HCT116 (cell line): ENCODE data around the gene SELENON. TPM values are rescaled to one million over a fixed set of nuclear protein-coding genes. Genes with fewer than 3 reads are reported as not detected.

Experiments used
- ATAC-seq: fragments of 200-7000 bp; cut with Tn5 transposase; 2 replicates; pipeline ENCODE4 v1.9.1; 2020; ENCODE audit warnings: mild to moderate bottlenecking, moderate library complexity
- BruUV-seq: library from RNA; stranded (reverse); fragments of 400-500 nt; replicated peaks from 2 replicates; lab custom pipeline; 2021; lab: Mats Ljungman, UMichigan
- CTCF ChIA-PET: fragments of 300-600 bp; sonication (Branson Sonifier 250); formaldehyde crosslinking; loops from one replicate; lab custom pipeline; 2021; ENCODE audit warnings: antibody characterized with exemption; lab: Charles Lee
- POLR2A ChIA-PET: fragments of 300-600, 350-600 bp; sonication (Branson Sonifier 250); formaldehyde crosslinking; loops from one replicate; lab custom pipeline; 2021; ENCODE audit warnings: antibody characterized with exemption; lab: Charles Lee
- RAD21 ChIA-PET, 2 experiments: fragments of 300-600 bp; sonication (Branson Sonifier 250); formaldehyde crosslinking; loops; one replicate each; lab custom pipeline; 2023; ENCODE audit warnings: low total read pairs in 2 of 2; ENCODE audit not compliant: uncharacterized antibody in 2 of 2, unreplicated experiment in 2 of 2, low non-redundant PET in 1 of 2; lab: Charles Lee
- DNase-seq: peaks from one replicate; pipeline ENCODE4 v3.0.0-alpha.2; 2010; ENCODE audit warnings: low read depth, low spot score
- H2AFZ ChIP-seq: fragments of 200-600 bp; shearing (Covaris generic), sonication (generic); 2 replicates; pipeline ENCODE4 v1.6.1; 2017; ENCODE audit warnings: low read depth, mixed run types, mixed read lengths, antibody characterized with exemption, low read length; ENCODE audit not compliant: poor library complexity, severe bottlenecking
- H3K27ac ChIP-seq: 2 replicates; pipeline ENCODE4 v1.5.1; 2012; ENCODE audit warnings: low read depth, low read length
- H3K27me3 ChIP-seq: fragments of 200-600 bp; sonication (generic); 2 replicates; pipeline ENCODE4 v1.6.1; 2016; ENCODE audit warnings: mixed run types, low read length, mixed read lengths; ENCODE audit not compliant: insufficient read depth
- H3K36me3 ChIP-seq, 2 experiments: fragments of 200-500 bp in 1 of 2; fragments of 200-600 bp in 1 of 2; sonication (Bioruptor generic) in 1 of 2; sonication (generic) in 1 of 2; 2 replicates each; pipeline versions ENCODE4 v1.5.1 to v1.6.1; 2014 to 2016; ENCODE audit warnings: low read length in 2 of 2, inconsistent platforms in 1 of 2, mixed read lengths in 1 of 2, mixed run types in 1 of 2; ENCODE audit not compliant: insufficient read depth in 2 of 2, control insufficient read depth in 1 of 2
- H3K4me1 ChIP-seq, 2 experiments: fragments of 200-600 bp in 1 of 2; sonication (generic) in 1 of 2; 2 replicates each; pipeline versions ENCODE4 v1.5.1 to v1.6.1; 2012 to 2017; ENCODE audit warnings: low read length in 2 of 2, inconsistent platforms in 1 of 2, mild to moderate bottlenecking in 1 of 2, mixed read lengths in 1 of 2, mixed run types in 1 of 2, moderate library complexity in 1 of 2; ENCODE audit not compliant: insufficient read depth in 2 of 2, control insufficient read depth in 1 of 2
- H3K4me2 ChIP-seq: fragments of 200-600 bp; sonication (generic); 2 replicates; pipeline ENCODE4 v1.6.1; 2017; ENCODE audit warnings: mixed run types, low read length, mixed read lengths
- H3K4me3 ChIP-seq, 2 experiments: fragments of 200-600 bp in 1 of 2; sonication (generic) in 1 of 2; replicated peaks in 1 of 2; 2 replicates each; pipeline ENCODE4 v1.5.1; 2011 to 2016; ENCODE audit warnings: low read length in 2 of 2, control low read depth in 1 of 2, low read depth in 1 of 2, mild to moderate bottlenecking in 1 of 2, mixed read lengths in 1 of 2, mixed run types in 1 of 2
- H3K79me2 ChIP-seq: fragments of 200-600 bp; sonication (generic); 2 replicates; pipeline ENCODE4 v1.6.1; 2017; ENCODE audit warnings: mild to moderate bottlenecking, mixed run types, low read length, moderate library complexity, mixed read lengths; ENCODE audit not compliant: insufficient read depth
- H3K9ac ChIP-seq: fragments of 200-600 bp; sonication (generic); 2 replicates; pipeline ENCODE4 v1.6.1; 2016; ENCODE audit warnings: low read length, mixed read lengths
- H3K9me2 ChIP-seq: fragments of 200-600 bp; sonication (generic), shearing (Covaris generic); 2 replicates; pipeline ENCODE4 v1.6.1; 2017; ENCODE audit warnings: mixed run types, mild to moderate bottlenecking, moderate library complexity; ENCODE audit not compliant: insufficient read depth
- H3K9me3 ChIP-seq, 2 experiments: fragments of 200-500 bp in 1 of 2; fragments of 200-600 bp in 1 of 2; sonication (Bioruptor generic) in 1 of 2; sonication (generic) in 1 of 2; 2 replicates each; pipeline ENCODE4 v1.6.1; 2014 to 2017; ENCODE audit warnings: low read length in 2 of 2, mixed read lengths in 2 of 2, inconsistent platforms in 1 of 2, low read depth in 1 of 2, mild to moderate bottlenecking in 1 of 2, mixed run types in 1 of 2, moderate library complexity in 1 of 2; ENCODE audit not compliant: control insufficient read depth in 1 of 2, insufficient read depth in 1 of 2
- H4K20me1 ChIP-seq: fragments of 200-600 bp; sonication (generic), shearing (Covaris generic); 2 replicates; pipeline ENCODE4 v1.6.1; 2017; ENCODE audit warnings: mixed run types, mild to moderate bottlenecking, moderate library complexity; ENCODE audit not compliant: insufficient read depth
- CBX3 ChIP-seq: IDR thresholded peaks from 2 replicates; pipeline ENCODE4 v1.6.1; 2012; ENCODE audit warnings: low read depth
- ELF1 ChIP-seq: IDR thresholded peaks from 2 replicates; pipeline ENCODE4 v1.6.1; 2012; ENCODE audit warnings: low read depth, borderline replicate concordance
- EZH2 ChIP-seq: fragments of 200-600 bp; sonication (generic); IDR thresholded peaks from 2 replicates; pipeline ENCODE4 v1.6.1; 2017; ENCODE audit warnings: antibody characterized with exemption, mixed run types
- POLR2AphosphoS5 ChIP-seq: IDR thresholded peaks from 2 replicates; pipeline ENCODE4 v1.6.1; 2011; ENCODE audit warnings: mild to moderate bottlenecking, low read depth, low read length, moderate library complexity
- RAD21 ChIP-seq: IDR thresholded peaks from 2 replicates; pipeline ENCODE4 v1.6.1; 2012; ENCODE audit warnings: low read depth, mild to moderate bottlenecking
- SIN3A ChIP-seq: IDR thresholded peaks from 2 replicates; pipeline ENCODE4 v1.6.1; 2012; ENCODE audit warnings: low read depth
- SP1 ChIP-seq: IDR thresholded peaks from 2 replicates; pipeline ENCODE4 v1.6.1; 2012; ENCODE audit warnings: low read depth
- SRF ChIP-seq: IDR thresholded peaks from 2 replicates; pipeline ENCODE4 v1.6.1; 2012; ENCODE audit warnings: low read depth
- TCF7L2 ChIP-seq: IDR thresholded peaks from 2 replicates; pipeline ENCODE4 v1.7.0; 2011; ENCODE audit warnings: borderline replicate concordance, inconsistent platforms; ENCODE audit not compliant: insufficient read depth, insufficient read length; ENCODE audit errors: extremely low read depth
- intact Hi-C: fragments of 100-400 bp; cut with micrococcal nuclease; formaldehyde crosslinking; loops from 2 replicates; pipeline ENCODE4 v1.10.0; 2022
- total RNA-seq: library from RNA; stranded (reverse); gene quantifications from one replicate; pipeline ENCODE4 v1.2.1, GENCODE V29; 2021; ENCODE audit not compliant: unreplicated experiment
- TF ChIP-seq, protein P1 (sequence below), 3 experiments: fragments of 200-600 bp in 1 of 3; sonication (generic) in 1 of 3; IDR thresholded peaks in 2 of 3; conservative IDR thresholded peaks in 1 of 3; 2 replicates each; pipeline ENCODE4 v1.5.1; 2012 to 2017; ENCODE audit warnings: low read depth in 2 of 3, low read length in 2 of 3, antibody characterized with exemption in 1 of 3, borderline replicate concordance in 1 of 3, control low read depth in 1 of 3, mild to moderate bottlenecking in 1 of 3, mixed read lengths in 1 of 3, mixed run types in 1 of 3, moderate library complexity in 1 of 3; ENCODE audit not compliant: insufficient read depth in 1 of 3
- TF ChIP-seq, protein P2 (sequence below): IDR thresholded peaks from 2 replicates; pipeline ENCODE4 v1.6.1; 2011; ENCODE audit warnings: mild to moderate bottlenecking, low read length, moderate library complexity; ENCODE audit not compliant: insufficient replicate concordance; ENCODE audit errors: extremely low read depth
- TF ChIP-seq, protein P3 (sequence below): IDR thresholded peaks from 2 replicates; pipeline ENCODE4 v1.6.1; 2012
- TF ChIP-seq, protein P4 (sequence below): IDR thresholded peaks from 2 replicates; pipeline ENCODE4 v1.6.1; 2012

SELENON gene
- total RNA-seq, 1 experiment from 2014 or later: 85.1 TPM

DNA sequence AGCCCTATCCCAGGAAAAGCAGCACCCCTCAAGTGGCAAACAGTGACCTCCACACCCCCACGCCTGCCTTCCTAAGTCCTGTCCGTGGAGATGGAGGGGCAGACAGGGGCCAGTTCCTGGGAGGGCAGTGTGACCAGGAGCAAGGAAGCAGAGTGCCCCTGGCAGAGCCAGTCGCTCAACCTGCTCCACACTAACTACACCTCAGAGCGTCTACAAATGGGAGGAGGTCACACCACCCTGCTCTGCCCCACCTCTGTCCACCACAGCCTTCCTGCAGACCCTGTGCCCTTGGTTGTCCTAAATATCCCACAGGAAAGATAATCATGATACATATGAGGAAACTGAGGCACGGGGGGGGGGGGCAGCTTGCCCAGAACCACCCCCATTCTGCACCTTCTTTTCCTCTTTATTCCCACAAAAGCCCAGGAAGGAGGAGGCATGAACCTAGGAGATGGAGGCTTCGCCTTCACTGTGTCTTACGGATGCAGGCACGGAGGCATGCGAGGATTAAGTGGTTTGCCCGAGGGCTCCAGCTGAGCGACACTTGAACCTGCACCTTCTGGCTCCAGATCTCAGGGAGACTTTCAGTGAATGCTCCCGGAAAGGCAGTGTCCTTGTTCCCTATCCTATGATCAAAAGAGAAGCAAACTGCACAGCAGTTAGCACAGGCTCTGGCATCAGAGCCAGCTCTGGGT lies 42.7 kb upstream of the SELENON start:
- H3K9me2 ChIP-seq: no peaks in the 10 kb centered on the region
- intact Hi-C loops: no loop called here
- ChIA-PET POLR2A (no interaction called here), CTCF (interaction anchor here (1.6 kb wide), 1 partner anchor 41 kb away, joined by 4 read pairs; no protein-coding TSS in a partner anchor), RAD21 (no interaction called here)
- no peak for DNase-seq
- no TSS peak for BruUV-seq
- H4K20me1 ChIP-seq: no peaks in the 10 kb centered on the region
- no peaks in the 10 kb centered on the region for H3K4me1 ChIP-seq
- H3K79me2 ChIP-seq: no peaks in the 10 kb centered on the region
- H3K36me3 ChIP-seq: no peaks in the 10 kb centered on the region
- H3K4me2 ChIP-seq: no peak overlapping the region
- TF ChIP-seq SIN3A (no peak), ELF1 (no peak), POLR2AphosphoS5 (no peak), TCF7L2 (no peak), EZH2 (no peak), SRF (no peak), SP1 (no peak), CBX3 (no peak), RAD21 (no peak)
- TF ChIP-seq, protein P1, sequence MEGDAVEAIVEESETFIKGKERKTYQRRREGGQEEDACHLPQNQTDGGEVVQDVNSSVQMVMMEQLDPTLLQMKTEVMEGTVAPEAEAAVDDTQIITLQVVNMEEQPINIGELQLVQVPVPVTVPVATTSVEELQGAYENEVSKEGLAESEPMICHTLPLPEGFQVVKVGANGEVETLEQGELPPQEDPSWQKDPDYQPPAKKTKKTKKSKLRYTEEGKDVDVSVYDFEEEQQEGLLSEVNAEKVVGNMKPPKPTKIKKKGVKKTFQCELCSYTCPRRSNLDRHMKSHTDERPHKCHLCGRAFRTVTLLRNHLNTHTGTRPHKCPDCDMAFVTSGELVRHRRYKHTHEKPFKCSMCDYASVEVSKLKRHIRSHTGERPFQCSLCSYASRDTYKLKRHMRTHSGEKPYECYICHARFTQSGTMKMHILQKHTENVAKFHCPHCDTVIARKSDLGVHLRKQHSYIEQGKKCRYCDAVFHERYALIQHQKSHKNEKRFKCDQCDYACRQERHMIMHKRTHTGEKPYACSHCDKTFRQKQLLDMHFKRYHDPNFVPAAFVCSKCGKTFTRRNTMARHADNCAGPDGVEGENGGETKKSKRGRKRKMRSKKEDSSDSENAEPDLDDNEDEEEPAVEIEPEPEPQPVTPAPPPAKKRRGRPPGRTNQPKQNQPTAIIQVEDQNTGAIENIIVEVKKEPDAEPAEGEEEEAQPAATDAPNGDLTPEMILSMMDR (IDR thresholded peaks at IDR 0.05 in 2 of 3, conservative IDR thresholded peaks at IDR 0.05 in 1 of 3; ENCODE audit: borderline replicate concordance in 1 of 3, insufficient read depth in 1 of 3, low read depth in 2 of 3, low read length in 2 of 3): no peak
- TF ChIP-seq, protein P2, sequence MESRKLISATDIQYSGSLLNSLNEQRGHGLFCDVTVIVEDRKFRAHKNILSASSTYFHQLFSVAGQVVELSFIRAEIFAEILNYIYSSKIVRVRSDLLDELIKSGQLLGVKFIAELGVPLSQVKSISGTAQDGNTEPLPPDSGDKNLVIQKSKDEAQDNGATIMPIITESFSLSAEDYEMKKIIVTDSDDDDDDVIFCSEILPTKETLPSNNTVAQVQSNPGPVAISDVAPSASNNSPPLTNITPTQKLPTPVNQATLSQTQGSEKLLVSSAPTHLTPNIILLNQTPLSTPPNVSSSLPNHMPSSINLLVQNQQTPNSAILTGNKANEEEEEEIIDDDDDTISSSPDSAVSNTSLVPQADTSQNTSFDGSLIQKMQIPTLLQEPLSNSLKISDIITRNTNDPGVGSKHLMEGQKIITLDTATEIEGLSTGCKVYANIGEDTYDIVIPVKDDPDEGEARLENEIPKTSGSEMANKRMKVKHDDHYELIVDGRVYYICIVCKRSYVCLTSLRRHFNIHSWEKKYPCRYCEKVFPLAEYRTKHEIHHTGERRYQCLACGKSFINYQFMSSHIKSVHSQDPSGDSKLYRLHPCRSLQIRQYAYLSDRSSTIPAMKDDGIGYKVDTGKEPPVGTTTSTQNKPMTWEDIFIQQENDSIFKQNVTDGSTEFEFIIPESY: no peak
- TF ChIP-seq, protein P3, sequence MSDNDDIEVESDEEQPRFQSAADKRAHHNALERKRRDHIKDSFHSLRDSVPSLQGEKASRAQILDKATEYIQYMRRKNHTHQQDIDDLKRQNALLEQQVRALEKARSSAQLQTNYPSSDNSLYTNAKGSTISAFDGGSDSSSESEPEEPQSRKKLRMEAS: no peak
- TF ChIP-seq, protein P4, sequence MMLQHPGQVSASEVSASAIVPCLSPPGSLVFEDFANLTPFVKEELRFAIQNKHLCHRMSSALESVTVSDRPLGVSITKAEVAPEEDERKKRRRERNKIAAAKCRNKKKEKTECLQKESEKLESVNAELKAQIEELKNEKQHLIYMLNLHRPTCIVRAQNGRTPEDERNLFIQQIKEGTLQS: no peak
- no peak for ATAC-seq
- no peak overlapping the region for H3K9ac ChIP-seq
- no peak overlapping the region for H3K27ac ChIP-seq
- peaks cover 15% of the 10 kb centered on the region; the same call in 1 of the 2 replicates for H3K27me3 ChIP-seq
- H2AFZ ChIP-seq: no peak overlapping the region
- H3K4me3 ChIP-seq: no peak overlapping the region
- no peaks in the 10 kb centered on the region for H3K9me3 ChIP-seq
